Right lobe of liver (tissue), 4 donors: ENCODE results near the gene RBFOX2.

Experiments
- POLR2A ChIP-seq: fragments of 450-650 bp; IDR thresholded peaks from one replicate; pipeline ENCODE4 v1.6.1; 2017; ENCODE audit warnings: antibody characterized with exemption, mild to moderate bottlenecking
- TF ChIP-seq, protein P1 (sequence below), 4 donors: fragments of 200-600 bp in 3 of 4; fragments of 450-650 bp in 1 of 4; IDR thresholded peaks; one replicate each; pipeline versions ENCODE4 v1.5.1 to v1.8.0; 2016 to 2022; ENCODE audit warnings: antibody characterized with exemption in 4 of 4, mild to moderate bottlenecking in 2 of 4
- donor health status: DM: no; HTN: no; CAD: no.
- donor health status: DM: no; HTN: no; CAD: no.
- donor health status: DM: no; HTN: yes; CAD: no.

DNA sequence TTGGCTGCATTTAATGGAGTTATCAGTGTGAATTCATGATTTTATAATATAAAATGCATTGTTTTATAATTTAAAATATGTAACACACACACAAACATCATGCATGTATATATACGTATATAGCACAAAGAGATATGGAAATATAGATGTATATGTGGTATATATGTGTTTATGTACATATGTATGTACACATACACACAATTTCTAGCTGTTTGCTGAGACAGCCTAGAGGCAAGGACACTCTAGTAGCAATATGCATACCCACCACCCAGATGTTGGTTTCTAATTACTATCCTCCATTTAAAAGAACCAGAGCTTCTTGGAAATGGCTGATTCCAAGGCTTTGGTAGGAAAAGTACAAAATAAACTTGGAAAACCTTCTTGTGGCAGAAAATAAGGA is 50.4 kb downstream of the RBFOX2 start:
- TF ChIP-seq, protein P1, sequence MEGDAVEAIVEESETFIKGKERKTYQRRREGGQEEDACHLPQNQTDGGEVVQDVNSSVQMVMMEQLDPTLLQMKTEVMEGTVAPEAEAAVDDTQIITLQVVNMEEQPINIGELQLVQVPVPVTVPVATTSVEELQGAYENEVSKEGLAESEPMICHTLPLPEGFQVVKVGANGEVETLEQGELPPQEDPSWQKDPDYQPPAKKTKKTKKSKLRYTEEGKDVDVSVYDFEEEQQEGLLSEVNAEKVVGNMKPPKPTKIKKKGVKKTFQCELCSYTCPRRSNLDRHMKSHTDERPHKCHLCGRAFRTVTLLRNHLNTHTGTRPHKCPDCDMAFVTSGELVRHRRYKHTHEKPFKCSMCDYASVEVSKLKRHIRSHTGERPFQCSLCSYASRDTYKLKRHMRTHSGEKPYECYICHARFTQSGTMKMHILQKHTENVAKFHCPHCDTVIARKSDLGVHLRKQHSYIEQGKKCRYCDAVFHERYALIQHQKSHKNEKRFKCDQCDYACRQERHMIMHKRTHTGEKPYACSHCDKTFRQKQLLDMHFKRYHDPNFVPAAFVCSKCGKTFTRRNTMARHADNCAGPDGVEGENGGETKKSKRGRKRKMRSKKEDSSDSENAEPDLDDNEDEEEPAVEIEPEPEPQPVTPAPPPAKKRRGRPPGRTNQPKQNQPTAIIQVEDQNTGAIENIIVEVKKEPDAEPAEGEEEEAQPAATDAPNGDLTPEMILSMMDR (IDR thresholded peaks at IDR 0.05): no peak
- TF ChIP-seq POLR2A: no peak
